Naive thymus-derived CD4-positive, alpha-beta T cell (primary cell): ENCODE data around the gene CD300H. TPM values are rescaled to one million over a fixed set of nuclear protein-coding genes. Genes with fewer than 3 reads are reported as not detected.
A peak's percentile ranks its signal among the peaks of the same experiment; 100 is the strongest.

Experiments
- ATAC-seq: fragments of 150-1000 bp; cut with Tn5 transposase; 2 replicates; pipeline ENCODE4 v1.10.0; 2021; ENCODE audit warnings: mild to moderate bottlenecking, moderate library complexity
- CTCF ChIA-PET: fragments of 350-600 bp; sonication (Branson Sonifier 250); formaldehyde crosslinking; loops from one replicate; lab custom pipeline; 2021; ENCODE audit warnings: antibody characterized with exemption; lab: Charles Lee
- POLR2A ChIA-PET: fragments of 350-600 bp; sonication (Branson Sonifier 250); formaldehyde crosslinking; loops from one replicate; lab custom pipeline; 2021; ENCODE audit warnings: antibody characterized with exemption, inconsistent platforms; lab: Charles Lee
- DNase-seq, 9 donors: peaks; one replicate each; pipeline versions ENCODE4 v3.0.0 to v3.0.0-alpha.2; 2020 to 2022; ENCODE audit warnings: mixed read lengths in 1 of 9
- H3K27ac ChIP-seq: one replicate; pipeline ENCODE4 v1.7.0; 2013; ENCODE audit warnings: mild to moderate bottlenecking, low read depth, low read length, moderate library complexity
- H3K27me3 ChIP-seq, 2 donors: one replicate each; pipeline ENCODE4 v1.7.0; 2013; ENCODE audit warnings: low read length in 2 of 2, mild to moderate bottlenecking in 2 of 2, moderate library complexity in 2 of 2; ENCODE audit not compliant: control insufficient read depth in 2 of 2, insufficient read depth in 2 of 2
- H3K36me3 ChIP-seq, 3 experiments: 1 replicate in 2 of 3; 2 replicates in 1 of 3; pipeline ENCODE4 v1.7.0; 2013; ENCODE audit warnings: low read length in 3 of 3, mild to moderate bottlenecking in 3 of 3, moderate library complexity in 1 of 3; ENCODE audit not compliant: insufficient read depth in 3 of 3, control insufficient read depth in 2 of 3
- H3K4me1 ChIP-seq, 2 donors: one replicate each; pipeline ENCODE4 v1.7.0; 2013; ENCODE audit warnings: low read length in 2 of 2, mild to moderate bottlenecking in 2 of 2, moderate library complexity in 1 of 2; ENCODE audit not compliant: control insufficient read depth in 2 of 2, insufficient read depth in 2 of 2
- H3K4me3 ChIP-seq: 2 replicates; pipeline ENCODE4 v1.7.0; 2013; ENCODE audit warnings: mild to moderate bottlenecking, low read length
- H3K9me3 ChIP-seq, 3 experiments: 1 replicate in 2 of 3; 2 replicates in 1 of 3; pipeline ENCODE4 v1.7.0; 2013; ENCODE audit warnings: low read length in 3 of 3; ENCODE audit not compliant: control insufficient read depth in 2 of 3
- H3K27ac Mint-ChIP-seq, 9 donors: one replicate each; pipeline ENCODE4 v1.8.0; 2020 to 2022; ENCODE audit warnings: mixed read lengths in 9 of 9, mild to moderate bottlenecking in 8 of 9, moderate library complexity in 5 of 9, inconsistent platforms in 2 of 9
- H3K27me3 Mint-ChIP-seq, 5 donors: one replicate each; pipeline ENCODE4 v1.8.0; 2021 to 2022; ENCODE audit warnings: mixed read lengths in 5 of 5, mild to moderate bottlenecking in 1 of 5
- H3K36me3 Mint-ChIP-seq, 5 donors: one replicate each; pipeline ENCODE4 v1.8.0; 2020 to 2022; ENCODE audit warnings: mixed read lengths in 5 of 5, mild to moderate bottlenecking in 3 of 5, inconsistent platforms in 1 of 5
- H3K4me1 Mint-ChIP-seq, 7 donors: one replicate each; pipeline ENCODE4 v1.8.0; 2020 to 2022; ENCODE audit warnings: mixed read lengths in 7 of 7, mild to moderate bottlenecking in 3 of 7, inconsistent platforms in 1 of 7
- H3K4me3 Mint-ChIP-seq, 10 donors: one replicate each; pipeline ENCODE4 v1.8.0; 2020 to 2022; ENCODE audit warnings: mild to moderate bottlenecking in 10 of 10, mixed read lengths in 10 of 10, moderate library complexity in 6 of 10, inconsistent platforms in 2 of 10
- H3K9me3 Mint-ChIP-seq, 11 donors: one replicate each; pipeline ENCODE4 v1.8.0; 2020 to 2022; ENCODE audit warnings: mixed read lengths in 11 of 11, mild to moderate bottlenecking in 4 of 11, inconsistent platforms in 1 of 11, moderate library complexity in 1 of 11
- intact Hi-C, 2 donors: fragments of 100-400 bp; cut with micrococcal nuclease; formaldehyde crosslinking; loops; one replicate each; pipeline ENCODE4 v1.15.1; 2023
- polyA plus RNA-seq, 2 donors: library from polyadenylated mRNA; unstranded; fragments of 300-500 nt; fragmentation: Illumina TruSeq; gene quantifications; one replicate each; pipeline ENCODE4 v1.2.3, GENCODE V29; 2021
- total RNA-seq, 6 experiments: library from RNA in 5 of 6; stranded (reverse) in 5 of 6; gene quantifications; 1 replicate in 5 of 6; 2 replicates in 1 of 6; pipeline ENCODE4 v1.2.3 and lab custom pipeline; 2021 to 2026

The CD300H gene
- 10 to 100 TPM in 1 of 5 experiments, under 1 TPM in 1, not detected in 3; 0.72 to 18.3 TPM for total RNA-seq
- not detected for polyA plus RNA-seq
- not detected for total RNA-seq (lab: John Stamatoyannopoulos, UW)

GRCh38 chr17:74567397-74567796 is at the start of gene CD300H:
Gene CD300H (minus strand): TSS chr17:74567509.
- Mint-ChIP-seq H3K36me3 (no peaks in the 10 kb centered on the region), H3K4me1 (peaks cover 0 to 13% (median 8%) of the 10 kb centered on the region in 7 donors), H3K9me3 (peaks cover 0 to 1% (median 0%) of the 10 kb centered on the region in 11 donors), H3K27me3 (peaks cover 19 to 36% (median 25%) of the 10 kb centered on the region in 5 donors), H3K4me3 (no peak within 1 kb of the TSS), H3K27ac (no peak within 1 kb of the TSS)
- DNase-seq (no peak), ATAC-seq (peak; percentile 17)
- intact Hi-C loops, result loop anchor here in 1 of 2 donors (2.0 kb wide), 1 partner anchor 79 kb away; no protein-coding TSS in a partner anchor
- Histone ChIP-seq H3K27me3 (no peaks in the 10 kb centered on the region), H3K27ac (no peak within 1 kb of the TSS), H3K4me1 (no peaks in the 10 kb centered on the region), H3K36me3 (no peaks in the 10 kb centered on the region), H3K9me3 (no peaks in the 10 kb centered on the region), H3K4me3 (no peak within 1 kb of the TSS)
- ChIA-PET CTCF (no interaction called here), POLR2A (no interaction called here)

DNA sequence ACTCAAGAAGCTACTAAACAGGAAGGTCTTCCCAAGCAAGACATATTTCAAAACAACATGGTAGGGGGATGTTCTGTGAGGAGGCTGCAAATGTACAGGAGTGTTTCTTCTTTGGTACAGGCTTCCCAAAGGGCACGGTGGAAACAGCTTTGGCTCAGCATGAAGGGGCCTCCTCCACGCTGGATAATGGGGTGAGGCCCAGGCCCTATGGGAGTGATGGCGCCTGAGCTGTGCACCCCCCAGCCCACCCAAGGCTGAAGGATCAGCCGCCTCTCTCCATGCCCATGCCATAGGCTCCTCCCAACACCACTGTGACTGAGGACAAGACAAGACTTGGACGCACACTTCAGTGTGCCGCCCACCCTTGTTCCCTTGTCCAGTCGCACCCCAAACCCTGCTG is 49.4 kb upstream of the CD300H start:
- Mint-ChIP-seq H3K9me3 (peaks cover 0 to 4% (median 0%) of the 10 kb centered on the region in 11 donors), H3K4me1 (peaks cover 0 to 10% (median 0%) of the 10 kb centered on the region in 7 donors), H3K27me3 (peaks cover 29 to 50% (median 46%) of the 10 kb centered on the region in 5 donors), H3K27ac (no peak overlapping the region), H3K36me3 (no peaks in the 10 kb centered on the region), H3K4me3 (no peak overlapping the region)
- no peak for DNase-seq
- H3K27me3 ChIP-seq, result no peaks in the 10 kb centered on the region
- H3K36me3 ChIP-seq, result no peaks in the 10 kb centered on the region
- no peaks in the 10 kb centered on the region for H3K9me3 ChIP-seq
- POLR2A ChIA-PET, result interaction anchor here (1.1 kb wide), 1 partner anchor 26 kb away, joined by 3 read pairs; no protein-coding TSS in a partner anchor
- no peak overlapping the region for H3K27ac ChIP-seq
- intact Hi-C loops, result no loop called here
- H3K4me1 ChIP-seq, result peaks cover 0 to 3% of the 10 kb centered on the region in 2 donors
- H3K4me3 ChIP-seq, result no peak overlapping the region
- CTCF ChIA-PET, result no interaction called here
- ATAC-seq, result no peak

DNA sequence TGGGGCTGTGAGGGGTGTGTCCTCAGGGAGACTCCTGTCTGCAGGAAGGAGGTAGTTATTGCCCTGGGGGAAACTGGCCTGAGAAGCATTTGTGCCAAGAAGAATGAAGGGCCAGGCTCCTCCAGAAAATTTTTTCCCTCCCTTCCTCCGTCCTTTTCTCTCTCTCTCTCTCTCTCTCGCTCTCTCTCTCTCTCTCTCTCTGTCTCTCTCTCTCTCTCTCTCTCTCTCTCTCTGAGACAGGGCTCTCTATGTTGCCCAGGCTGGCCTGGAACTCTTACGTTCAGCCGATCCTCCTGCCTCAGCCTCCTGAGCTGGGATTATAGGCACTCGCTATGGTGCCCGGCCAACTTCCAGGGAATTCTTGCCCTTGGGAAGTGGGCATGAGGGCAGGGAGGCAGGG is 44.7 kb upstream of the CD300H start:
- no peak overlapping the region for H3K27ac Mint-ChIP-seq
- H3K27ac ChIP-seq, result no peak overlapping the region
- peaks cover 0 to 3% of the 10 kb centered on the region in 2 donors for H3K4me1 ChIP-seq
- H3K36me3 Mint-ChIP-seq, result peaks cover 0 to 4% (median 0%) of the 10 kb centered on the region in 5 donors
- H3K27me3 Mint-ChIP-seq, result peaks cover 24 to 38% (median 26%) of the 10 kb centered on the region in 5 donors
- no peak overlapping the region for H3K4me3 ChIP-seq
- H3K36me3 ChIP-seq, result no peaks in the 10 kb centered on the region
- no peak for ATAC-seq
- H3K9me3 ChIP-seq, result no peaks in the 10 kb centered on the region
- no peak overlapping the region for H3K4me3 Mint-ChIP-seq
- POLR2A ChIA-PET, result no interaction called here
- H3K9me3 Mint-ChIP-seq, result peaks cover 0 to 4% (median 0%) of the 10 kb centered on the region in 11 donors
- DNase-seq, result no peak
- intact Hi-C loops, result no loop called here
- H3K4me1 Mint-ChIP-seq, result peaks cover 0 to 11% (median 0%) of the 10 kb centered on the region in 7 donors
- no peaks in the 10 kb centered on the region for H3K27me3 ChIP-seq
- CTCF ChIA-PET, result no interaction called here

DNA sequence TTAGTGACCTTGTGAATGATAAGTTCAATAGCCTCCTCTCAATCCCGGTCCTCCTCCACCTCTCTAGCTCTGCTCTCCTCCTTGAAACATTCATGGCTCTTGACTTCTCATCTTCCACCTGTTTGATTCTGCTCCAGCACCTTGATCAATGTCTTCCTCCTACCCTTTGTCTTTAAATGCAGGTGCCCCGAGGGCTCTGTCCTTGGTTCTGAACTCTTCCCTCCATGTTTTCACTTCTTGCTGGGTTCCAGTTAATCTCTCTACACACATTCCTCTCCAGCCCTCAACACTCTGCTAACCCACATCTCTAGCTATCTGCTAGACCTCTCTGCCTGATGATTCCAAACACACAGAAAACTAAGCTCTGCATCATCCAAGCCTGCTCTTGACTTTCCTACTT is 42.8 kb upstream of the CD300H start:
- ChIA-PET CTCF (no interaction called here), POLR2A (no interaction called here)
- H3K27me3 Mint-ChIP-seq, result peaks cover 7 to 36% (median 9%) of the 10 kb centered on the region in 5 donors
- Histone ChIP-seq H3K27ac (no peak overlapping the region), H3K4me1 (peaks cover 0 to 3% of the 10 kb centered on the region in 2 donors), H3K4me3 (no peak overlapping the region), H3K9me3 (peaks cover 0 to 3% (median 0%) of the 10 kb centered on the region in 3 experiments), H3K27me3 (no peaks in the 10 kb centered on the region), H3K36me3 (no peaks in the 10 kb centered on the region)
- peaks cover 0 to 4% (median 0%) of the 10 kb centered on the region in 5 donors for H3K36me3 Mint-ChIP-seq
- intact Hi-C loops, result no loop called here
- no peak overlapping the region for H3K27ac Mint-ChIP-seq
- H3K9me3 Mint-ChIP-seq, result peaks cover 0 to 1% (median 0%) of the 10 kb centered on the region in 11 donors
- no peak overlapping the region for H3K4me3 Mint-ChIP-seq
- H3K4me1 Mint-ChIP-seq, result peaks cover 0 to 10% (median 0%) of the 10 kb centered on the region in 7 donors
- DNase-seq, result no peak
- no peak for ATAC-seq

GRCh38 chr17:74608511-74608910 is 41.2 kb upstream of the CD300H start:
- H3K36me3 ChIP-seq, result no peaks in the 10 kb centered on the region
- H3K27ac ChIP-seq, result no peak overlapping the region
- Mint-ChIP-seq H3K27ac (no peak overlapping the region), H3K36me3 (peaks cover 0 to 4% (median 0%) of the 10 kb centered on the region in 5 donors), H3K27me3 (peaks cover 4 to 31% (median 5%) of the 10 kb centered on the region in 5 donors), H3K4me1 (peaks cover 0 to 7% (median 6%) of the 10 kb centered on the region in 7 donors), H3K9me3 (peaks cover 0 to 1% (median 0%) of the 10 kb centered on the region in 11 donors), H3K4me3 (no peak overlapping the region)
- ATAC-seq, result no peak
- ChIA-PET POLR2A (no interaction called here), CTCF (no interaction called here)
- no peaks in the 10 kb centered on the region for H3K27me3 ChIP-seq
- intact Hi-C loops, result no loop called here
- peaks cover 3 to 4% of the 10 kb centered on the region in 2 donors for H3K4me1 ChIP-seq
- no peak for DNase-seq
- no peak overlapping the region for H3K4me3 ChIP-seq
- peaks cover 0 to 3% (median 0%) of the 10 kb centered on the region in 3 experiments for H3K9me3 ChIP-seq

GRCh38 chr17:74607221-74607620 is 39.9 kb upstream of the CD300H start:
- Histone ChIP-seq H3K9me3 (peaks cover 0 to 3% (median 0%) of the 10 kb centered on the region in 3 experiments), H3K36me3 (no peaks in the 10 kb centered on the region), H3K4me3 (no peak overlapping the region), H3K27ac (no peak overlapping the region), H3K27me3 (no peaks in the 10 kb centered on the region), H3K4me1 (peaks cover 0 to 16% of the 10 kb centered on the region in 2 donors)
- Mint-ChIP-seq H3K27ac (no peak overlapping the region), H3K4me1 (peaks cover 6 to 20% (median 13%) of the 10 kb centered on the region in 7 donors), H3K36me3 (peaks cover 0 to 4% (median 0%) of the 10 kb centered on the region in 5 donors), H3K27me3 (peaks cover 4 to 32% (median 5%) of the 10 kb centered on the region in 5 donors), H3K9me3 (peaks cover 0 to 1% (median 0%) of the 10 kb centered on the region in 11 donors), H3K4me3 (no peak overlapping the region)
- intact Hi-C loops, result no loop called here
- CTCF ChIA-PET, result no interaction called here
- ATAC-seq (peak; percentile 30), DNase-seq (no peak)
- POLR2A ChIA-PET, result no interaction called here

GRCh38 chr17:74606050-74606449 is 38.7 kb upstream of the CD300H start:
- peaks cover 0 to 3% (median 0%) of the 10 kb centered on the region in 3 experiments for H3K9me3 ChIP-seq
- ChIA-PET CTCF (no interaction called here), POLR2A (no interaction called here)
- no peak overlapping the region for H3K4me3 ChIP-seq
- H3K27ac Mint-ChIP-seq, result no peak overlapping the region
- H3K4me1 ChIP-seq, result peaks cover 0 to 18% of the 10 kb centered on the region in 2 donors
- peaks cover 6 to 28% (median 21%) of the 10 kb centered on the region in 7 donors for H3K4me1 Mint-ChIP-seq
- no peak overlapping the region for H3K27ac ChIP-seq
- intact Hi-C loops, result no loop called here
- ATAC-seq (no peak), DNase-seq (no peak)
- H3K27me3 ChIP-seq, result no peaks in the 10 kb centered on the region
- no peaks in the 10 kb centered on the region for H3K36me3 ChIP-seq
- H3K27me3 Mint-ChIP-seq, result peaks cover 5 to 36% (median 8%) of the 10 kb centered on the region in 5 donors
- peaks cover 0 to 1% (median 0%) of the 10 kb centered on the region in 11 donors for H3K9me3 Mint-ChIP-seq
- H3K4me3 Mint-ChIP-seq, result no peak overlapping the region
- peaks cover 0 to 4% (median 0%) of the 10 kb centered on the region in 5 donors for H3K36me3 Mint-ChIP-seq
